Karpas-422 (cell line): ENCODE results near the gene BCAN. TPM values are rescaled to one million over a fixed set of nuclear protein-coding genes. Genes with fewer than 3 reads are reported as not detected.

Experiments
- DNase-seq: peaks from one replicate; pipeline ENCODE4 v3.0.0-alpha.2; 2015
- H2AFZ ChIP-seq: fragments of 200-600 bp; sonication (generic); 2 replicates; pipeline ENCODE4 v1.6.1; 2014; ENCODE audit warnings: antibody characterized with exemption, low read length, mixed read lengths
- H3K27ac ChIP-seq: fragments of 200-600 bp; sonication (generic); 2 replicates; pipeline ENCODE4 v1.5.1; 2014; ENCODE audit warnings: mild to moderate bottlenecking, low read length, moderate library complexity
- H3K27me3 ChIP-seq: fragments of 200-600 bp; sonication (generic); 2 replicates; pipeline ENCODE4 v1.6.1; 2014; ENCODE audit warnings: low read length, mixed read lengths
- H3K36me3 ChIP-seq: fragments of 200-600 bp; sonication (generic); 2 replicates; pipeline ENCODE4 v1.6.1; 2014; ENCODE audit warnings: low read length, mixed read lengths; ENCODE audit not compliant: insufficient read depth
- H3K4me1 ChIP-seq: fragments of 200-600 bp; sonication (generic); 2 replicates; pipeline ENCODE4 v1.6.1; 2014; ENCODE audit warnings: mild to moderate bottlenecking, low read length, mixed read lengths
- H3K4me2 ChIP-seq: fragments of 200-600 bp; sonication (generic); 2 replicates; pipeline ENCODE4 v1.6.1; 2014; ENCODE audit warnings: low read length, low read depth, mild to moderate bottlenecking; ENCODE audit not compliant: poor library complexity, severe bottlenecking
- H3K4me3 ChIP-seq: fragments of 200-600 bp; sonication (generic); 2 replicates; pipeline ENCODE4 v1.5.1; 2014; ENCODE audit warnings: mild to moderate bottlenecking, antibody characterized with exemption, low read length, mixed read lengths
- H3K79me2 ChIP-seq: fragments of 200-600 bp; sonication (generic); 2 replicates; pipeline ENCODE4 v1.6.1; 2014; ENCODE audit warnings: mild to moderate bottlenecking, low read length, mixed read lengths
- H3K9ac ChIP-seq: fragments of 200-600 bp; sonication (generic); 2 replicates; pipeline ENCODE4 v1.6.0; 2014; ENCODE audit warnings: low read length
- H3K9me2 ChIP-seq: fragments of 200-600 bp; sonication (generic), shearing (Covaris generic); replicated peaks from 2 replicates; pipeline ENCODE4 v1.6.0; 2014; ENCODE audit warnings: mild to moderate bottlenecking, low read length, moderate library complexity; ENCODE audit not compliant: insufficient read depth
- H3K9me3 ChIP-seq: fragments of 300-700, 200-600 bp; sonication (generic); 2 replicates; pipeline ENCODE4 v1.6.1; 2014; ENCODE audit warnings: low read length, mixed read lengths
- H4K20me1 ChIP-seq: fragments of 200-600 bp; sonication (generic); 2 replicates; pipeline ENCODE4 v1.6.1; 2014; ENCODE audit warnings: mild to moderate bottlenecking, antibody characterized with exemption, low read length, low read depth; ENCODE audit not compliant: insufficient read depth
- total RNA-seq: library from RNA; depleted of rRNA; stranded (reverse); fragments of >200 nt; shearing (Covaris generic); gene quantifications from 2 replicates; pipeline ENCODE4 v1.2.3, GENCODE V29; 2014; ENCODE audit warnings: low replicate concordance; rRNA removed

The BCAN gene, protein sequence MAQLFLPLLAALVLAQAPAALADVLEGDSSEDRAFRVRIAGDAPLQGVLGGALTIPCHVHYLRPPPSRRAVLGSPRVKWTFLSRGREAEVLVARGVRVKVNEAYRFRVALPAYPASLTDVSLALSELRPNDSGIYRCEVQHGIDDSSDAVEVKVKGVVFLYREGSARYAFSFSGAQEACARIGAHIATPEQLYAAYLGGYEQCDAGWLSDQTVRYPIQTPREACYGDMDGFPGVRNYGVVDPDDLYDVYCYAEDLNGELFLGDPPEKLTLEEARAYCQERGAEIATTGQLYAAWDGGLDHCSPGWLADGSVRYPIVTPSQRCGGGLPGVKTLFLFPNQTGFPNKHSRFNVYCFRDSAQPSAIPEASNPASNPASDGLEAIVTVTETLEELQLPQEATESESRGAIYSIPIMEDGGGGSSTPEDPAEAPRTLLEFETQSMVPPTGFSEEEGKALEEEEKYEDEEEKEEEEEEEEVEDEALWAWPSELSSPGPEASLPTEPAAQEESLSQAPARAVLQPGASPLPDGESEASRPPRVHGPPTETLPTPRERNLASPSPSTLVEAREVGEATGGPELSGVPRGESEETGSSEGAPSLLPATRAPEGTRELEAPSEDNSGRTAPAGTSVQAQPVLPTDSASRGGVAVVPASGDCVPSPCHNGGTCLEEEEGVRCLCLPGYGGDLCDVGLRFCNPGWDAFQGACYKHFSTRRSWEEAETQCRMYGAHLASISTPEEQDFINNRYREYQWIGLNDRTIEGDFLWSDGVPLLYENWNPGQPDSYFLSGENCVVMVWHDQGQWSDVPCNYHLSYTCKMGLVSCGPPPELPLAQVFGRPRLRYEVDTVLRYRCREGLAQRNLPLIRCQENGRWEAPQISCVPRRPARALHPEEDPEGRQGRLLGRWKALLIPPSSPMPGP
- not detected in 2 replicates for total RNA-seq

DNA sequence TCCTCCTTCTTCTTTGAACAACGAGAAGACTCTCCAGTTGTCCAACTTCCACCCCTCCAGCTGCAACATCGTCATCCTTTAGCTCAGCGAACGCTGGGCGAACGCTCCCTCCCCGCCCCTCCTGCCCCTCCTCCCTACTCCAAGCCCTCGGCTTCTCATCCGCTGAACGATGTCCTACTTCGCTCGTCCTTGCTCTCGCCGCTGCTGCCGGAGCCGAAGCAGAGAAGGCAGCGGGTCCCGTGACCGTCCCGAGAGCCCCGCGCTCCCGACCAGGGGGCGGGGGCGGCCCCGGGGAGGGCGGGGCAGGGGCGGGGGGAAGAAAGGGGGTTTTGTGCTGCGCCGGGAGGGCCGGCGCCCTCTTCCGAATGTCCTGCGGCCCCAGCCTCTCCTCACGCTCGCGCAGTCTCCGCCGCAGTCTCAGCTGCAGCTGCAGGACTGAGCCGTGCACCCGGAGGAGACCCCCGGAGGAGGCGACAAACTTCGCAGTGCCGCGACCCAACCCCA is at the start of gene BCAN:
TSS of gene BCAN (plus strand) at position 357 of the 504 bp plus-strand sequence. CDS start 3,938 bp downstream, outside the sequence.
- no peak for DNase-seq
- Histone ChIP-seq H3K9me2 (no peaks in the 10 kb centered on the region), H3K4me2 (no peak within 1 kb of the TSS), H3K27me3 (no peaks in the 10 kb centered on the region), H3K4me3 (no peak within 1 kb of the TSS), H4K20me1 (no peaks in the 10 kb centered on the region), H3K9ac (no peak within 1 kb of the TSS), H3K4me1 (no peaks in the 10 kb centered on the region), H3K79me2 (no peaks in the 10 kb centered on the region), H2AFZ (no peak within 1 kb of the TSS), H3K36me3 (no peaks in the 10 kb centered on the region), H3K27ac (no peak within 1 kb of the TSS), H3K9me3 (no peaks in the 10 kb centered on the region)

DNA sequence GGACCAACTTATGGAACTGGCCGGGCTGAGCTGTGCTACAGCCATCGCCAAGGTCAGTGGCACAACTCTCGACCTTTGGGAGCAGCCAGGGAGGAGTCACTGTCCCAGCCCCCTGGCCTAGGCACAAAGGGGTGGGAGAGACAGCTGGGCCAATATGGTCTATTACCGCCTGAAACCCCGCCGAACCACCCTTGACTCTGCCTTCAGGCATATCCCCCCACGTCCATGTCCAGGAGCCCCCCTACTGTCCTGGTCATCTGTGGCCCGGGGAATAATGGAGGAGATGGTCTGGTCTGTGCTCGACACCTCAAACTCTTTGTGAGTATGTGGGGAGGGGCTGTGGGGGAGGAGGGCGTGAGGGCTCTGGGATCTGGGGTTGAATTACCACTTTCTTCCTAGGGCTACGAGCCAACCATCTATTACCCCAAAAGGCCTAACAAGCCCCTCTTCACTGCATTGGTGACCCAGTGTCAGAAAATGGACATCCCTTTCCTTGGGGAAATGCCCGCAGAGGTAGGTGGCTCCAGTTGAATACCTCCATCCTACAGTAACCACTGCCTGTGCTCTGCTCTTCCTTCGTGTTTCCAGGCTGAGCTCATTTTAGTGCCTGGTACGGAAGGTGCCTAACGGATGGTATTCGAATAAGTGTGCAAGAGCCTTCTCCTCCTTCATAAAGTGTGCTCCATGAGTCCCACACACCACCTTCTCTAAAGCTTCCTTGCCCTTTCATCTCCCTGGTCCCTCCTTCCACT is 49.6 kb upstream of the BCAN start:
- H3K9ac ChIP-seq: peak overlapping the region; percentile 94
- no peaks in the 10 kb centered on the region for H3K9me2 ChIP-seq
- DNase-seq: peak; percentile 64
- H3K9me3 ChIP-seq: no peaks in the 10 kb centered on the region
- no peak overlapping the region; the same call in 1 of the 2 replicates for H2AFZ ChIP-seq
- H3K27me3 ChIP-seq: no peaks in the 10 kb centered on the region
- H3K79me2 ChIP-seq: peaks cover 20% of the 10 kb centered on the region
- H3K4me3 ChIP-seq: peak overlapping the region; percentile 97
- peak overlapping the region; percentile 91 for H3K4me2 ChIP-seq
- H3K4me1 ChIP-seq: peaks cover 27% of the 10 kb centered on the region
- H4K20me1 ChIP-seq: no peaks in the 10 kb centered on the region
- peak overlapping the region; percentile 70 for H3K27ac ChIP-seq
- peaks cover 33% of the 10 kb centered on the region; the same call in 1 of the 2 replicates for H3K36me3 ChIP-seq

DNA sequence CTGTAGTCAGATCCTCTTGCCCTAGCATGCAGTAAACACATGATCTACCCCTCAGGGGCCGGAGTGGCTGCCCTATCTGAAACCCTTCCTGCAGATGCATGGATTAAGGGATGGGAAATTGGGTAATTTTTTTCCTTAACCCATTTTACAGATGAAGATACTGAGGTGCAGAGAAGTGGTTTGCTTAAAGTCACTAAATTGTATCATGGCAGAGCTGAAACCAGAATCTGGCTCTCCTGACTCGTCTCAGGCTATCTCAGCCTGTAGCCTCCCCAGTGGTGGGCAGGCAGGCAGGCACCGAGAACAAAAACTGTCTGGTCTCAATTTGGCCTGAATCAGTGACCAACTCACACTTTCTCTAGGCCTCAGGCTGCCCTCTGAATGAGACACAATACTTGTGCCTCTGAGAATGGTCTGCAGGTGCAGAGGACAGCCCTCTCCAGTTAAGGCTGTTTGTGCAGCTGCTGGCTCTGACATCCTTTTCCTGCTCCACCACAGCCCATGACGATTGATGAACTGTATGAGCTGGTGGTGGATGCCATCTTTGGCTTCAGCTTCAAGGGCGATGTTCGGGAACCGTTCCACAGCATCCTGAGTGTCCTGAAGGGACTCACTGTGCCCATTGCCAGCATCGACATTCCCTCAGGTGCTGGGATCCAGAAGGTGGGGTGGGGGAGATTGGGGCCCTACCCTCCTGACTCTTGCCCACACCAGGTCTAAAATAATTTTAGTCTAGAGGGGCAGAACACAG is 48.8 kb upstream of the BCAN start:
- Histone ChIP-seq H2AFZ (no peak overlapping the region), H3K79me2 (peaks cover 20% of the 10 kb centered on the region), H3K4me2 (peak overlapping the region; percentile 91), H3K9me3 (no peaks in the 10 kb centered on the region), H3K9ac (peak overlapping the region; percentile 94), H3K9me2 (no peaks in the 10 kb centered on the region), H3K27ac (peak overlapping the region; percentile 70), H3K4me1 (peaks cover 27% of the 10 kb centered on the region), H3K27me3 (no peaks in the 10 kb centered on the region), H3K4me3 (peak overlapping the region; percentile 97), H4K20me1 (no peaks in the 10 kb centered on the region), H3K36me3 (peaks cover 41% of the 10 kb centered on the region; the same call in 1 of the 2 replicates)
- peak; percentile 60 for DNase-seq

DNA sequence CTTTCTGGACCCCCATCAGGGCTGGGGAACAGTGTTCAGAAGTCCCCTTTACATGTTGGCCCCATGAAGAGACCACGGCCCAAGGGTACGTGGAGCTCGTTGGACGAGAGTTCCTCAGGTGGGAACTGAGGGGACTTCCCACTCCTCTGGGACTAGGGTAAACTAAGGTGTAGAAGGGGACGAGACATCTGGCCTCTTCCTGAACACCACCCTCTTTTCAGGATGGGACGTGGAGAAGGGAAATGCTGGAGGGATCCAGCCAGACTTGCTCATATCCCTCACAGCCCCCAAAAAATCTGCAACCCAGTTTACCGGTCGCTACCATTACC is 48.3 kb upstream of the BCAN start:
- peak overlapping the region; percentile 91 for H3K4me2 ChIP-seq
- peaks cover 24% of the 10 kb centered on the region for H3K79me2 ChIP-seq
- no peaks in the 10 kb centered on the region for H3K9me2 ChIP-seq
- no peaks in the 10 kb centered on the region for H3K27me3 ChIP-seq
- no peak for DNase-seq
- no peaks in the 10 kb centered on the region for H4K20me1 ChIP-seq
- H3K4me1 ChIP-seq: peaks cover 27% of the 10 kb centered on the region
- H3K9ac ChIP-seq: no peak overlapping the region
- no peak overlapping the region for H3K4me3 ChIP-seq
- H3K27ac ChIP-seq: no peak overlapping the region
- H3K36me3 ChIP-seq: peaks cover 45% of the 10 kb centered on the region; the same call in 1 of the 2 replicates
- no peak overlapping the region for H2AFZ ChIP-seq
- no peaks in the 10 kb centered on the region for H3K9me3 ChIP-seq

DNA sequence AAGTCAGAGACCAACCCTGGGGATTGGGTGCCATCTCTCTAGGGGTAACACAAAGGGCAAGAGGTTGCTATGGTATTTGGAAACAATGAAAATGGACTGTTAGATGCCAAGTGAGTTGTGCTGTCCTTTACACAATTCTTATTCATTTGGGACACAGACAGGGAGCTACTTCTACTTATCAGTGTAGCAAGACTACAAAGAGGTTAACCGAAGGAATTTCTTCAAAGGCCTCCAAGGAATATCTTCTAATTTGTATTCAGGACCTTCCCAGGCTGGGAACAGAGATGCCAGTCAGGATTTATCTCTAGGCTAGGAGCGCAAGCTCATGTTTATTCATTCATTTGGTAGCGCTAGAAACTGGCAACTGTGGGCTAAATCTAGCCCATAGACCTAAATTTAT is 47.7 kb upstream of the BCAN start:
- peak; percentile 61 for DNase-seq
- Histone ChIP-seq H3K9me3 (no peaks in the 10 kb centered on the region), H4K20me1 (no peaks in the 10 kb centered on the region), H3K79me2 (peaks cover 30% of the 10 kb centered on the region), H3K9ac (no peak overlapping the region), H2AFZ (no peak overlapping the region), H3K4me1 (peaks cover 32% of the 10 kb centered on the region), H3K4me2 (no peak overlapping the region), H3K27ac (no peak overlapping the region), H3K36me3 (peaks cover 49% of the 10 kb centered on the region), H3K4me3 (no peak overlapping the region), H3K9me2 (no peaks in the 10 kb centered on the region), H3K27me3 (no peaks in the 10 kb centered on the region)

DNA sequence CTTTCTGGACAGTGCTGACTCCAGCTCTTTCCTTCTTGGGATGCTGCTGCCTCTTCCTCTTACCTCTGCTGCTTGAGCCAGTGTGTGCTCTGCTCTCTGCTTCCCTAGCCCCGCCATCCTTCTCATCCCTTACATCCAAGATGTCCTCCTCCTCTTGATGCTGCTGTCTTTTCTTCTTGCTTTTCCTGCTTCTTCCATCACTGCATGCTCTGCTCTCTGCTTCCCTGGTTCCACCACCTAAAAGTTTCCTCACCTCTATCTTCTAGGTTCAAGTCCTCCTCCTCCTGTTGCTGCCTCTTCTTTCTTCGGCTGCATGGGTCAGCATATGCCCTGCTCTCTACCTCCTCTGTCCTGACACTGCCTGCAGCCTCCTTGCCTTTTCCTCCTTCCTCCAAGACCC is 46.9 kb upstream of the BCAN start:
- no peak for DNase-seq
- Histone ChIP-seq H3K4me2 (no peak overlapping the region), H3K4me1 (peaks cover 40% of the 10 kb centered on the region), H3K4me3 (no peak overlapping the region), H4K20me1 (no peaks in the 10 kb centered on the region), H3K9ac (no peak overlapping the region), H3K36me3 (peaks cover 49% of the 10 kb centered on the region), H3K9me3 (no peaks in the 10 kb centered on the region), H3K27ac (no peak overlapping the region), H3K9me2 (no peaks in the 10 kb centered on the region), H2AFZ (no peak overlapping the region), H3K27me3 (no peaks in the 10 kb centered on the region), H3K79me2 (peaks cover 38% of the 10 kb centered on the region)

DNA sequence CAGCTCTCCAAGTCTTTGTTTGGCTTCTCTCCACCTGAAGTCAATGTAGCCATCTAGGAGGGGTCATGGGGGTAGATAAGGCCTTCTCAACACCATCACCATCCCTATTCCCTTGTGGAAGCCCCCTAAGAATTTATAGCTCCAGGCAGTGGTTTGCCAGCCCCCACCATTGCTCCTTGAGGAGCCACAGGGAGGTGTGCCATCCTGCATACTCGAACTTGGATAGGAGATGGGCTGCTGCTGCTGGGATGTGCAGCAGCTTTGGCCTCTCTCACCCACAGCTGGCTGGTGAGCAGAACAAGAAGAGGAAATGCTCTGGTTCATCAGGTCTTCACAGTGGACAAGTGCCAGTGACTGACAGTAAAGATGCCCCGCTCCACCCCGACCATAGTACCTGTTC is 45.5 kb upstream of the BCAN start:
- peaks cover 36% of the 10 kb centered on the region for H3K4me1 ChIP-seq
- peaks cover 52% of the 10 kb centered on the region for H3K79me2 ChIP-seq
- no peak overlapping the region for H2AFZ ChIP-seq
- no peak overlapping the region for H3K4me3 ChIP-seq
- H3K27ac ChIP-seq: no peak overlapping the region
- DNase-seq: no peak
- no peaks in the 10 kb centered on the region for H3K9me2 ChIP-seq
- no peaks in the 10 kb centered on the region for H3K27me3 ChIP-seq
- H4K20me1 ChIP-seq: no peaks in the 10 kb centered on the region
- H3K36me3 ChIP-seq: peaks cover 49% of the 10 kb centered on the region
- no peaks in the 10 kb centered on the region for H3K9me3 ChIP-seq
- no peak overlapping the region for H3K4me2 ChIP-seq
- H3K9ac ChIP-seq: no peak overlapping the region
